SKM-1 treated with dmso at 0.1 percent for 144 hours (cell line): ENCODE data around the gene MUC12.
"Not testable (repeated sequence)": the region's sequence is repeated elsewhere in the genome, so short reads cannot be mapped to it uniquely, and the experiment has no call there.

Source experiments
- DNase-seq: peaks from one replicate; lab custom pipeline; 2025; ENCODE audit not compliant: unreplicated experiment; lab: John Stamatoyannopoulos, UW

Gene MUC12

DNA sequence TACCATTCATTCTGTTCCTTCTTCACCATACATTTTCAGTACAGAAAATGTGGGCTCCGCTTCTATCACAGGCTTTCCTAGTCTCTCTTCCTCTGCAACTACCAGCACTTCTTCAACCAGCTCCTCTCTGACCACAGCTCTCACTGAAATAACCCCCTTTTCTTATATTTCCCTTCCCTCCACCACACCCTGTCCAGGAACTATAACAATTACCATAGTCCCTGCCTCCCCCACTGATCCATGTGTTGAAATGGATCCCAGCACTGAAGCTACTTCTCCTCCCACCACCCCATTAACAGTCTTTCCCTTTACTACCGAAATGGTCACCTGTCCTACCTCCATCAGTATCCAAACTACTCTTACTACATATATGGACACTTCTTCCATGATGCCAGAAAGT lies 9.5 kb upstream of the MUC12 start:
- DNase-seq: no peak

DNA sequence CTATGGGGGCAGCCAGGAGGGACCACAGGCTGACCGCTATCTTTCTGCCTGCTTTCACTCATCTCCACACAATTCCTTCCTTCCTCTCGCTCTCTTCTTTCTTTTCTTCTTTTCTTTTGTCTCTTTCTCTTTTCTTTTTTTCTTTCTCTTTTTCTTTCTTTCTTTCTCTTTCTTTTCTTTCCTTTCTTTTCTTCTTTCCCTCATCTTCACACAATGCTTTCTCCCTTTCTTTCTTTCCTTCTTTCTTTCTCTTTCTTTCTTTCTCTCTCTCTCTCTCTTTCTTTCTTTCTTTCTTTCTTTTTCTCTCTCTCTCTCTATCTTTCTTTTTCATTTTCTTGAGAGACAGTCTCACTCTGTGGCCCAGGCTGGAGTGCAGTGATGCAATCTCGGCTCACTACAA lies 6.8 kb upstream of the MUC12 start:
- DNase-seq: no peak

DNA sequence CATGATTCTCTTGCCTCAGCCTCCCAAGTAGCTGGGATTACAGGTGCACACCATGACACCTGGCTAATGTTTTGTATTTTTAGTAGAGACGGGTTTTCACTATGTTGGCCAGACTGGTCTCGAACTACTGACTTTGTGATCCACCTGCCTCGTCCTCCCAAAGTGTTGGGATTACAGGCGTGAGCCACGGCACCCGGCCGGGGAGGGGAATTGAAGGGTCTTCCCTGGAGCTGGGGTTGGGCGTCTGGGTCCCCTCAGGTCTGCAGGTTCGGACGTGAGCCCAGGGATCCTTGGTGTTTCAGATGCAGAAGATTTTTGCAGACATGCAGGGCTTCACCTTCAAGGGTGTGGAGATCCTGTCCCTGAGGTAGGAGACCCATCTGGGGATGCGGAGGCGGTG lies 6.0 kb upstream of the MUC12 start:
- no peak for DNase-seq

DNA sequence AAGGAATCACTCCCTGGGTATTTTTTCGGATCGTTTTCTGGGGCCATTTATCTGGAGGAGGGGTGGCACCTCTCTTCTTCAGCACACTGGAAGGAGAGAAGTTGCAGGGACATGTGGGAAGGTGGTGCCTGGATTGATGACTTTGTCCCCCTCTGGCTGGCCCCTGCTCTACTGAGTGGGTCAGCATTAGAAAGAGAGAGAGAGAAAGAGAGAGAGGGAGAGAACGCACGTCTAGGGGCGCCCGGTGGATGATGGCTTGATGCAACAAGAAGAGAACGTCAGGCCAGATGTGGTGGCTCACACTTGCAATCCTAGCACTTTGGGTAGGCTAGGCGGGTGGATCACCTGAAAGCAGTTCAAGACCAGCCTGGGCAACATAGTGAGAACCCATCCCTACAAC lies 5.5 kb upstream of the MUC12 start:
- no peak for DNase-seq

DNA sequence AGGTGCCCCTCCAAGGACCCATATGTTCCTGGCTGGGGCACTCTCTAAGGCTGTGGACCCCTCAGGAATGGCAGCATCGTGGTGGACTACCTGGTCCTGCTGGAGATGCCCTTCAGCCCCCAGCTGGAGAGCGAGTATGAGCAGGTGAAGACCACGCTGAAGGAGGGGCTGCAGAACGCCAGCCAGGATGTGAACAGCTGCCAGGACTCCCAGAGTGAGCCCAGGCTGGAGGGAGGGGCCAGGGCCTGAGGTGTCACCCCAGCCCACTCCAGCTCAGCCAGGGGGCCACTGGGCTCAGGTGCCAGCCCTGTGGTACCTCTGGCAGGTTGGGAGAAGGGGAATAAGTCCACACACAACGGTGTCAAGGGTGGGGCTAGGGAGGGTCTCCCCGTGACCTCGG lies 4.7 kb upstream of the MUC12 start:
- no peak for DNase-seq

DNA sequence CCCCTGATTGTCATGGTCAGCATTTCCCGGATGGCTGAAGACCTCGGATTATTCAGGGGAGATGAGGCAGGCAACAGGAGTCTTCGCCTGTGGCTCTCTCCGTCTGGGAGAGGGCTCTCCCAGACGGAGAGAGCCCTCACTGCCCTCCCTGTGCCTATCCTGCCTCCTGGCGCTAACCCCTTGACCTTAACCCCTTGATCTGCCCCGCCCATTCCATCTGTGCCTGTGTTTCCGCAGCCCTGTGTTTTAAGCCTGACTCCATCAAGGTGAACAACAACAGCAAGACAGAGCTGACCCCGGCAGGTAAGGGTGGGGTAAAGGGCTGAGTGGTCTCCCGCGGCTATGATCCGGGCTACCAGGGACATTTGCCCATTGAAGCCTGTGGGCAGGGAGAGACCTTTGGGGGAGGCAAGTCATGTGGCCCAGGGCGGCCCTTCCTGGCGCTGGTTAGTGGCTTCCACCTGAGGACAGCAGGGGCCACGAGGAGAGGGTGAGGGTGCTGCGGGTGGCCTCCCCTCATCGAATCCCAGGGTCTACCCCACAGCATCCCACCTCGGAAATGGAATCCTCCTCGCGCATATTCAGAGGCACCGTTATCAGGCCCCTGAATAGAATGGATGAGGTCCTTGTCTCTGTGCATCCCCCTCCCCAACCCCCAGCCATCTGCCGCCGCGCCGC lies 4.2 kb upstream of the MUC12 start:
- DNase-seq: no peak

DNA sequence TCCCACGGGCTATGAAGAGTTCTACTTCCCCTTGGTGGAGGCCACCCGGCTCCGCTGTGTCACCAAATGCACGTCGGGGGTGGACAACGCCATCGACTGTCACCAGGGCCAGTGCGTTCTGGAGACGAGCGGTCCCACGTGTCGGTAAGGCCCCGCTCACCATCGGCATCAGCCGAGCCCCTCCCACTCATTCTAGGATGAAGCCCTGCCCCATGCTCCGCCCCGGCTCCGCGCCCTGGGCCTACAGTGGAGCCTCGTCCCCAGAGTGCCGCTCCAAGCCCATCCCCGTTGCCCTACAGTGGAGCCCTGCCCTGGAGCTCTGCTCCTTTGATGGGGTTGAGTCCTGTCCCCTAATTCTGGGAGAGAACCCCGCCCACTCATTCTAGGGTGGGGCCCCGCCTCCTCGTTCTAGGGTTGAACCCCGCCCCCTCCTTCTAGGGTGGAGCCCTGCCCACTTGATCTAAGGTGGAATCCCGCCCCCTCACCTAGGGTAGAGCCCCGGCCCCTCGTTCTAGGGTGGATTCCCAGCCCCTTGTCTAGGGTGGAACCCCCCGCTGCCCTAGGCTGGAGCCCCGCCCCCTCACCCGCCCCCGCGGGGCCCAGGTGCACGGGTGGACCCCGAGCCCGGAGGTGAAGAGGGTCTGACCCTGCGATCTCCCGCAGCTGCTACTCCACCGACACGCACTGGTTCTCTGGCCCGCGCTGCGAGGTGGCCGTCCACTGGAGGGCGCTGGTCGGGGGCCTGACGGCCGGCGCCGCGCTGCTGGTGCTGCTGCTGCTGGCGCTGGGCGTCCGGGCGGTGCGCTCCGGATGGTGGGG lies 3.4 kb upstream of the MUC12 start:
- DNase-seq: no peak

DNA sequence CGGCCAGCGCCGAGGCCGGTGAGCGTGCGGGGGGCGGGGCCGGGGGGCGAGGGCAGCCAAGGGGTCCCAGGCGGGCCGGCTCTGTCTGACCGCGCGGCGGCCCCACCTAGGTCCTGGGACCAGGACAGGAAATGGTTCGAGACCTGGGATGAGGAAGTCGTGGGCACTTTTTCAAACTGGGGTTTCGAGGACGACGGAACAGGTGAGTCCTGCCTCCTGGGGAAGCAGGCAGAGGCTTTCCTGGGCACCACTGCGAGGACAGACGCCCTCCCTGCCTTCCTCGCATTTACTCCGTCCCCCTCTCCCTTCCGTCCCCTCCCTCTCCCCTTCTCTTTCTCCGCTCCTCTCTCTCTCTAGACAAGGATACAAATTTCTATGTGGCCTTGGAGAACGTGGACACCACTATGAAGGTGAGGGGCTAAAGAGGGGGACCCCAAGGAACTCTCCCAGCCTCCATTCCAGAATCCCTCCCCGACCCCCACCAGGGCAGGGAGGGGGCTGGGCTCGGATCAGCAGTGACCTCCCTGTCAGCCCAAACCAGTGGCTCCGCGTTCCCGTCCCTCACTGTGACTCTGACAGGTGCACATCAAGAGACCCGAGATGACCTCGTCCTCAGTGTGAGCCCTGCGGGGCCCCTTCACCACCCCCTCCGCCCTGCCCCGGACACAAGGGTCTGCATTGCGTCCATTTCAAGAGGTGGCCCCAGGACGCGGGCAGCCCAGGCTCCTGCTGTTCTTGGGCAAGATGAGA lies 2.6 kb upstream of the MUC12 start:
- DNase-seq: no peak

DNA sequence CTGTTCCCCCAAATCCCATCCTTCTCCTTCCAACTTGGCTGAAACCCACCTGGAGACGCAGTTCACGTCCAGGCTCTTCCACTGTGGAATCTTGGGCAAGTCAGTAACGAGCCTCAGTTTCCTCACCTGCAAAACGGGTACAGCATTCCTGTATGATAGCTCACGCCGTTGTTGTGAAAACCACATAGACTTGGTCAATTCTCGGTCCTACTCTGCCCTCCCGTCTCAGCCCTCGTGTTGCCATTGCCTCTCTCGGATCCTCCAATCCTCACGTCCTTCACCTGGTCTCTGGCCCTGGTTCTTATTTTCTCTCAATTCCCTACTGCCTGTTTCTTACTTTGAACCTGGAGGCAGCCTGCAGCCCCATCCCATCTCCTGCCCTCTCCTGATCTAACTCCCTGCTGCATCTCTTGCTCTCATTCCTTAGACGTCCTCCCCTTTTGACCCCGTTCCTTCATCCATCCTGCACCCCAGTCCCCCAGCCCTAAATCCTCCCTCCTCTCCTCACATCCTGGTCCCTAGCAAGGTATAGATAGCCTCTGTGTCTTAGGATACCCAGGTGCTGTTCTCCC lies 2.0 kb upstream of the MUC12 start:
- no peak for DNase-seq

DNA sequence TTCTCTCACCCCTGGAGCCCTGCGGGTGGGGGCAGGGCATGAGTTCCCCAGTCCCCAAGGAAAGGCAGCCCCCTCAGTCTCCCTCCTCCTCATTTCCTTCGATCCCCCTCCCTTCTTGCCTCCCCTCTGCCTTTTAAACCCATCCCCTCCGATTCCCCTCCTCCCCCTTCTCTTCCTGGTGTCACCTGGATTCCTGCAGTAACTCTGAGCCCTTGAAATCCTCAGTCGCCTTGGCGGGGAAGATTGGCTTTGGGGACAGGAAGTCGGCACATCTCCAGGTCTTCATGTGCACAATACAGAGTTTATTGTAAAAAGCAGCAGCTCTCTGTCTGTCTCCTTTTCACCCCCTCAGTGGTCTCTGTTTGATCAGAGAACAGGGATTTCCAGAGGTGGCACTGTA lies 1.3 kb upstream of the MUC12 start:
- DNase-seq: no peak

DNA sequence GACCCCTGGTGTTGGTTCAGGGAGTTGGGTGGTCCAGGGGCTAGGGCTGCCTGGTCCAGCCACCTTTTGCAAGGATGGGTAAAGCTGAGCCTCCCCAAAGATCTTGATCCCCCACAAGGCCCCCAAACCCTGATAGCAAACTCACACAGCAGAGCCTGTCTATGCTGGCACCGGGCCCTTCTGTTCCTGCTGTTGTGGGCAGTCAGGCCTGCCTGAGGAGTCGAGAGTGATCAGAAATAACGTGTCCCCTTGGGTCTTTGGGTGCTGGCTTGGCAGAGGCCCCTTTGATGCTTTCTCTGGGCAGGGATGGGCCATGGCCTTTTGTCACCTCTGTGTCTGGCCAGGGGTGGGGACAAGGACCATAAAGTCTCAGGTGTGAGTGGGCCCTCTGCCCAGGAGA lies 715 bp upstream of the MUC12 start:
- no peak for DNase-seq

DNA sequence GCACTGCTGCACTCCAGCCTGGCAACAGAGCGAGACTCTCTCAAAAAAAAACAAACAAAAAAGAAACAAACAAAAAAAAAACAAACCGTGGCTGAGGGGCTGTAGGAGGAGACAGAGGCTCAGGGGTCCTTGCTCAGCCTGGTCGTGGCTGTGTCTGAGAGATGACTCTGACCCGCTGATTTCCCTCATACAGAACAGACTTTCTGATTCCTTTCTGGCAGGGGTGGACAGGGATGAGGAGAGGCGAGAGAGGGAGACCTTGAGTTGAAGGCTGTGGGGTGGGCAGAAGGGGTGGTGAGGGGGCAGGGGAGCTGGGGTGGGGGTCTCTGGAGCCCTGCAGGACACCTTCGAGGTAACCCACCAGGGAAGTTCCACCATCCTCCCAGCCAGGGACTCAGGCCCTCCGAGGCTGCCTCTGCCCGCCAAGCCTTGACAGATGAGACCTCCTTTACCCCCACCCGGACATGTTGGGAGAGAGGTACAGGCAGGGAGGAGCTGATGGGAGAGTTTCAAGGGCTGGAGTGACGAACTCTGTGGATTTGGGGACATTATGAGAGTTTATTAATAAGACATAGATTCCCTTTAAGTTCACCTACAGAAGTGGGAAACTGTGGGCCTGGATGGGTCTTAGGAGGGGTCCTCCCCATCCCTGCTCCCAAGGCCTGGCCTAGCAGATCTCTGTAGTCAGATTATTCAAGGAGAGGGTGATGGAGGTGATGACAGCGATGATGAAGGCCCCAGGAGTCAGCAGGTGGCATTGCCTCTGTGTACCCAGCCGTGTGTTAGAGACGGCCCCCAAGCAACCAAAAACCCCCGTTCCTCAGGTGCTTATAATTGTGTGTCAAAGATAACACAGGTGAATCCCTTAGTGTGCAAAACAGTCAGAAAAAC lies 2.0 kb downstream of the MUC12 start:
- no peak for DNase-seq

DNA sequence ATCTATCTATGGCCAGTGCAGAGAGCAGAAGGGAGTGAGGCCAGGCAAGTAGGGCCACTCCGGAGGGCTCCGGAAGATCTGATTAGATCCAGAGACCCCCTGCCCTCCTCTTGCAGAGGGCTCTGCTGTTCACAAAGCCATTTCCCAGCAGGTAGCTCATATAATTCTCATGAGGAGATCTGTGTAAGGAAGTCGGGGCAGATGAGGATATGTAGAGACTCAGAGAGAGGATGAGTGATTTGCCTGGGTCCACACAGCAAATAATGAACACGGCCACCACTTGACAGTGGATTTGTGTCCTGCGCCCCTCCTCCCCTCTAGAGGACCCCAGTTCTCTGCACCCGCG lies 2.6 kb downstream of the MUC12 start:
- no peak for DNase-seq

DNA sequence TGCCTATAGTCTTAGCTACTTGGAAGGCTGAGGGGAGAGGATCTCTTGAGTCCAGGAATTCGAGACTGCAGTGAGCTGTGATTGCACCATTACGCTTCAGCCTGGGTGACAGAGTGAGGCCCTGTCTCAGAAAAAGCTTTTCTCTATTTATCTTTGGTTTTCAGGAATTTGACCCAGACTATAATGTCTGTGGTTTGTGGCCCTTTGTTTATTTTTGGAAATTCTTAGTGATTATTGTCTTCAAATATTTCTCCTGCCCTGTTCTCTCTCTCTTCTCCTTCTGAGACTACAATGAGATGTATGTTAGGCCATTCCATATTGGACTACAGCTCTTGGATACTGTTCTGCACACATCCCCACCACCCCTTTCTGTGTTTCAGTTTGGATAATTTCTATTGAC lies 4.7 kb downstream of the MUC12 start:
- DNase-seq: no peak

DNA sequence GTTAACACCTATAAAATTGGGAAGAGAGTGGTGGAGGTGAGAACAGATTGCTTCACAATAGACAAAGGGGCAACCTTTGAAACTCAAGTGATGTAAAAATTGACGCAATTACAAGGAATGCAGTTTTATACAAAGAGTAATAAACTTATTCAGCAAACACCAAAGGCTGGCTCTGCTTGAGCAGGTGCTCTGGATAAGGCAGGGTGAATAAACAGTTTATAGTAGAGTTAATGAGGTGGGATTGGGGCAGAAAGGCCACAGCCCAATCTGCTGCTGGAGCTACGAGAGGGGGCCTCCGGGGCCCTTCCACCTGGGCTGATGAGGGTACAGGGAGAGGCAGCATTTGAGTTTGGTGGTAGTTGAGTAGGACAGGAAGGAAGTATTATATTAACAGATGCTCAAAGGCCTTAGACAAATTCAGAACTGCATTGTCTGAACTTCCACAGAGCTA lies 6.0 kb downstream of the MUC12 start:
- DNase-seq: no peak

DNA sequence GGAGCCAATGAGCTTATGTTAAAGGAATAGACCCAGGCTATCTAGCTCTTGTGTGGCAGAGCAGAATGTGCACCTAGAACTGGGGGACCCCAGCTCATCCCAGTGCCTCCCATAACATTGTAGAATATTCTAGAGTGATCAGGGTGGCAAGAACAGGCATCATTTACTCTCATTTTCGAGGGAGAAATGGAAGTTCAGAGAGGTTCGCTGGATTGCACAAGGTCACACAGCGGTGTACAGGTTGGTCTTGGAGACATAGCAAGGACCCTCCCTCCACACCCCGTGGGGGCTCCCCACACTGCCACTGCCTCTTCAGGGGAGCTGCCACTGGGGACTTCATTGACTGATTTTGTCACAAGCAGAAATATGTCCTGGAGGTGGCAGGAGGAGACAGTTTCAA lies 8.9 kb downstream of the MUC12 start:
- no peak for DNase-seq

DNA sequence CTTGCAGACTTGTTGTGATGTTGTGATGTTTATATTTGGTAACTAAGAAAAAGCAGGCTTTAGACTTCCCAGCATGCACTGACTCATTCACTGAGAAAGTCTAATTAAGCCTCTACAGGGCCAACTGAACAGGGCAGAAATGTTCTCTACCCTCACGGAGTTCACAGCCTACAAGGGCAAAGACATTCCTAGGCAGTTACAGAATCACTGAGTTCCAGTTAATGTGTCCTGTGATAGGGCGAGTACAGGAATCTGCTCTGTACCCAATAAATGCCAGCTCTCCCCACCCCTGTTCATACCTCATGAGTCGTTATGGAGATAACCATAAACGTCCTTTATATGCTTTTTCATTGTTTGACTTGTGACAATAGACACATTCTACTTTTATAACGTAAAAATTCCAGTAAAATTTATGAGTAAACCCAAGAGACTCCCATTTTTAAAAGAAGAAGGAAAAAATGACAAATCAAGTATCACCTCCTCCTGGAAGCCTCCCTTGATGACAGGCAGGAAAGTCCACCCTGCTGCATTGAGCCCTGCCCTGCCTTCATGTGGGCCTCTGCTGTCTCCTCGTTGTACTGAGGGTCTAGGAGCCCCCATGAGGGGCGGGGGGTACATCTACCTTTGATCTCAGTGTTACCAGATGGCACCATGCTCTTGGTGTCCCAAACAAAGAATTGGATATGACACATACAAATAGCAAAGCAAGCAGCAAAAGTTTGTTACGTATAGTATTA lies 14.3 kb downstream of the MUC12 start:
- no peak for DNase-seq

DNA sequence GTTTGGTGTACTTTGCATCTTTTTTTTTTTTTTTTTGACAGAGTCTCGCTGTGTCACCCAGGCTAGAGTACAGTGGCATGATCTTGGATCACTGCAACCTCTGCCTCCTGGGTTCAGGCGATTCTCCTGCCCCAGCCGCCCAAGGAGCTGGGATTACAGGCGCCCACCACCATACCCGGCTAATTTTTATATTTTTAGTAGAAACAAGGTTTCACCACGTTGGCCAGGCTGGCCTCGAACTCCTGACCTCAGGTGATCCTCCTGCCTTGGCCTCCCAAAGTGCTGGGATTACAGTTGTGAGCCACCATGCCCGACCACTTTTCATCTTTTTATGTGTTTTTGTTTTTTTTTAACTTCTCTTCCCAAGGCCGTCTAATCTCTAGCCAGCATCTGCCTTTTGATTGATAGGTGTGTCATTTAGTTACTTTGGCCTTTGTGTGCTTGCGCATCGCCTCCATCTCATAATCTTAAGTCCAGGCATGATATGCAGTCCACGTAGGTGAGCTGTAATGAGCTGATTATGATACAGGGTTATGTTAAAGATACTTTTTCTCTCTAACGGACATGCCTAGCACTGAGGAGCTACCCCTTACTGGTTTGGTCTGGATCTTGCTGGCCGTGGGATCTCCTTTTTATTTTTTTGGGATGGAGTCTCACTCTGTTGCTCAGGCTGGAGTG lies 15.0 kb downstream of the MUC12 start:
- DNase-seq: not testable (repeated sequence)

DNA sequence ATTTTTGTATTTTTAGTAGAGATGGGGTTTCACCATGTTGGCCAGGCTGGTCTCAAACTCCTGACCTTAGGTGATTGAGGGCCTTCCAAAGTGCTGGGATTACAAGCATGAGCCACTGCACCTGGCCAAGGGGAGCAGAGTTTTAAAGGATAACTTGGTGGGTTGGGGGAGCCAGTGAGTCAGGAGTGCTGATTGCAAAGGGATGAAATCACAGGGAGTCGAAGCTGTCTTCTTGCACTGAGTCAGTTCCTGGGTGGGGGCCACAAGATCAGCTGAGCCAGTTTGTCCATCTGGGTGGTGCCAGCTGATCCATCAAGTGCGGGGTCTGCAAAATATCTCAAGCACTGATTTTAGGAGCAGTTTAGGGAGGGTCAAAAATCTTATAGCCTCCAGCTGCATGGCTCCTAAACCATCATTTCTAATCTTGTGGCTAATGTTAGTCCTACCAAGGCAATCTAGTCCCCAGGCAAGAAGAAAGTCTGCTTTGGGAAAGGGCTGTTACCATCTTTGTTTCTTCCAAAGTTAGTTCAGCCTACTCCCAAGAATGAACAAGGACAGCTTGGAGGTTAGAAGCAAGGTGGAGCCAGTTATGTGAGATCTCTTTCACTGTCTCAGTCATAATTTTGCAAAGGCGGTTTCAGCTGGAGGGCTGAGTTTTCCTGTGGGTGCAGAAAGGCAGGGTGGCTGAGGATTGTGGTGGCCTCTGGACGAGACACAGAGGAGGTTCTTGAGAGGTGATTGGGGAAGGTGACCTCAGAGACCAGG lies 15.8 kb downstream of the MUC12 start:
- DNase-seq: not testable (repeated sequence)
